Heart right ventricle (tissue), 16 donors: Measurements from ENCODE around the gene ZMIZ1. TPM values are rescaled to one million over a fixed set of nuclear protein-coding genes. Genes with fewer than 3 reads are reported as not detected.

Source experiments
- ATAC-seq, 8 donors: fragments of 200-7000 bp; cut with Tn5 transposase; one replicate each; pipeline ENCODE4 v1.9.1; 2020; ENCODE audit warnings: mild to moderate bottlenecking in 8 of 8, moderate library complexity in 8 of 8, moderate number of reproducible peaks in 1 of 8
- DNase-seq, 2 donors: peaks; one replicate each; pipeline ENCODE4 v3.0.0-alpha.2; 2020
- H3K27ac ChIP-seq, 10 donors: fragments of 200-600 bp; sonication (generic) in 2 of 10; one replicate each; pipeline versions ENCODE4 v1.5.0 to v1.8.0; 2020 to 2022; ENCODE audit warnings: mild to moderate bottlenecking in 3 of 10
- H3K27me3 ChIP-seq, 7 donors: fragments of 200-600 bp; one replicate each; pipeline ENCODE4 v1.8.0; 2021 to 2022; ENCODE audit warnings: mild to moderate bottlenecking in 2 of 7
- H3K36me3 ChIP-seq, 9 donors: fragments of 200-600 bp; sonication (generic) in 1 of 9; one replicate each; pipeline versions ENCODE4 v1.5.0 to v1.8.0; 2020 to 2022; ENCODE audit warnings: mild to moderate bottlenecking in 2 of 9
- H3K4me1 ChIP-seq, 9 donors: fragments of 200-600 bp; sonication (generic) in 1 of 9; one replicate each; pipeline versions ENCODE4 v1.5.0 to v1.8.0; 2020 to 2022; ENCODE audit warnings: mild to moderate bottlenecking in 4 of 9
- H3K4me3 ChIP-seq, 10 donors: fragments of 200-600 bp; sonication (generic) in 2 of 10; one replicate each; pipeline versions ENCODE4 v1.5.0 to v1.8.0; 2020 to 2022; ENCODE audit warnings: mild to moderate bottlenecking in 7 of 10, moderate library complexity in 2 of 10
- H3K9me3 ChIP-seq, 11 donors: fragments of 200-600 bp in 10 of 11; sonication (generic) in 2 of 11; one replicate each; pipeline versions ENCODE4 v1.5.0 to v1.8.0; 2013 to 2022; ENCODE audit warnings: mild to moderate bottlenecking in 2 of 11, control low read depth in 1 of 11, moderate library complexity in 1 of 11
- WGBS, 2 donors: extraction: QIAGEN DNeasy Blood & Tissue Kit; methylation state at CpG; one replicate each; pipeline ENCODE4 v1.1.7; 2013; ENCODE audit warnings: inconsistent platforms in 1 of 2; 5-methylcytosine and 5-hydroxymethylcytosine counted together
- intact Hi-C, 10 donors: fragments of 100-400 bp; cut with DNase I; formaldehyde crosslinking; loops; one replicate each; pipeline versions ENCODE4 v1.11.1 to v1.14.2; 2022
- polyA plus RNA-seq, 2 donors: library from polyadenylated mRNA; stranded (reverse); fragments of 200-250 nt; gene quantifications; one replicate each; pipeline ENCODE4 v1.2.3, GENCODE V29; 2013
- total RNA-seq, 10 donors: library from RNA; stranded (reverse); fragmentation: NEBNext Ultra II Directional in 3 of 10; extraction: Animal tissue kit (Norgen Biotek cat#: 25700) in 3 of 10; gene quantifications; one replicate each; pipeline versions ENCODE4 v1.2.1 to v1.2.4, GENCODE V29; 2021 to 2023
- TF ChIP-seq, protein P1 (sequence below), 9 donors: fragments of 200-600 bp; sonication (generic) in 2 of 9; IDR thresholded peaks; one replicate each; pipeline versions ENCODE4 v1.5.0 to v1.8.0; 2021 to 2022; ENCODE audit warnings: antibody characterized with exemption in 9 of 9, mild to moderate bottlenecking in 5 of 9, moderate library complexity in 1 of 9
- donor health status: Arrhythmogenic right ventricular cardiomyopathy.
- donor health status: ischemic (EF 13 %, LVEDD 7.1; RV severe dilation, severe dysfunction).
- donor health status: healthy with polysubstance abuse.
- donor health status: DM: no; HTN: yes; CAD: no.
- donor health status: DM: no; HTN: no; CAD: no.
- donor health status: ischemic (EF 25% LVEDD 6.9; RV normal size, moderate dysfunction).
- donor health status: ischemic (EF 25% LVEDD 5.7; RV mildly dilated, moderate dysfunction).
- donor health status: healthy.
- donor health status: DM: yes; HTN: yes; CAD: no.
- donor health status: Ischemic cardiomyopathy.
- donor health status: ischemic (EF 35%, LVEDD 5.7; RV mildly dilated, moderate dysfunction).
- donor health status: nonischemic (EF 11% LVEDD 7.7; RV severe dilation, severe dysfunction).
- donor health status: DM: yes; HTN: yes; CAD: no.
- donor health status: PGD.
- donor health status: ischemic (EF 29% LVEDD 5.4; RV normal size, mild dysfunction).
- donor health status: nonischemic (EF 23%, LVEDD 6.1; RV moderate dilation, normal function).

The ZMIZ1 gene
- total and polyA plus RNA-seq, 12 donors = 24.2 to 61.5 (median 49.8) TPM

DNA sequence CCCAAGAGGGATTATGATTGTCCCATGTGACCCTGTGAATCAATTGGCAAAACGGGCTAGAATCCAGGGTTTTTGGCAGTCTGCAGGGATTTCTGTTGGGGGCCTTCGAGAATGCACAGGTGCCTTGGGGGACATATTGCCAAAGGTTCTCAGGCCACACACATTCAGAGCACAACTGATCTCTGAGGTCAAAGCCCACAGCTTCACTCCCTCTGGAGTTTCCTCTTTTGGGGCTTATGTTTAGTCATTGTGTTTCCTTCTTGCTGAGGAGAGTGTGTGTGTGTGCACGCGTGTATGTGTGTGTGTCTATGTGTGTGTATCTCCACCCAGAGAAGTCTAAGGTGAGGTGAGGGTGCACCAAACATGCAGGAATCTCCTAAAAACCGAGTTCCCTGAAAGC is 287.3 kb downstream of the ZMIZ1 start:
- WGBS, 2 donors = 90 to 93% methylated on average over 5 of the region's 5 CpGs
- H3K4me3 ChIP-seq = no peak overlapping the region
- ATAC-seq (peak in 1 of 8 donors; percentile 30), DNase-seq (no peak)
- H3K27me3 ChIP-seq = no peaks in the 10 kb centered on the region
- peaks cover 0 to 65% (median 39%) of the 10 kb centered on the region in 9 donors for H3K36me3 ChIP-seq
- peaks cover 0 to 41% (median 0%) of the 10 kb centered on the region in 9 donors for H3K4me1 ChIP-seq
- H3K9me3 ChIP-seq = no peaks in the 10 kb centered on the region
- H3K27ac ChIP-seq = peak overlapping the region in 1 of 10 donors; percentile 27
- intact Hi-C loops = no loop called here
- TF ChIP-seq, protein P1, sequence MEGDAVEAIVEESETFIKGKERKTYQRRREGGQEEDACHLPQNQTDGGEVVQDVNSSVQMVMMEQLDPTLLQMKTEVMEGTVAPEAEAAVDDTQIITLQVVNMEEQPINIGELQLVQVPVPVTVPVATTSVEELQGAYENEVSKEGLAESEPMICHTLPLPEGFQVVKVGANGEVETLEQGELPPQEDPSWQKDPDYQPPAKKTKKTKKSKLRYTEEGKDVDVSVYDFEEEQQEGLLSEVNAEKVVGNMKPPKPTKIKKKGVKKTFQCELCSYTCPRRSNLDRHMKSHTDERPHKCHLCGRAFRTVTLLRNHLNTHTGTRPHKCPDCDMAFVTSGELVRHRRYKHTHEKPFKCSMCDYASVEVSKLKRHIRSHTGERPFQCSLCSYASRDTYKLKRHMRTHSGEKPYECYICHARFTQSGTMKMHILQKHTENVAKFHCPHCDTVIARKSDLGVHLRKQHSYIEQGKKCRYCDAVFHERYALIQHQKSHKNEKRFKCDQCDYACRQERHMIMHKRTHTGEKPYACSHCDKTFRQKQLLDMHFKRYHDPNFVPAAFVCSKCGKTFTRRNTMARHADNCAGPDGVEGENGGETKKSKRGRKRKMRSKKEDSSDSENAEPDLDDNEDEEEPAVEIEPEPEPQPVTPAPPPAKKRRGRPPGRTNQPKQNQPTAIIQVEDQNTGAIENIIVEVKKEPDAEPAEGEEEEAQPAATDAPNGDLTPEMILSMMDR (IDR thresholded peaks at IDR 0.05) = no peak

DNA sequence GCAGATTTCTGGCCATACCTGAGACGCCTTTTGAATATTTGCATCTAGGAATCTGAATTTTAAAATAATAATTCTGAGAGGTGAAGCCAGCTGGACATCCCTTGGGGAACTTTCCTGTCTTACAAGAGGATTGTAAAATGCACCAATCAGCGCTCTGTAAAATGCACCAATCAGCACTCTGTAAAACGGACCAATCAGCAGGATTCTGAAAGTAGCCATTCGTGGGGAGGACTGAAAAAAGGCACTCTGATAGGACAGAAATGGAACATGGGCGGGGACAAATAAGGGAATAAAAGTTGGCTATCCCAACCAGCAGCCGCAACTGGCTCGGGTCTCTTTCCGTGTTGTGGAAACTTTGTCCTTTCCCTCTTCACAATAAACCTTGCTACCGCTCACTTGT is 288.4 kb downstream of the ZMIZ1 start:
- peaks cover 0 to 33% (median 0%) of the 10 kb centered on the region in 9 donors for H3K4me1 ChIP-seq
- peaks cover 0 to 54% (median 29%) of the 10 kb centered on the region in 9 donors for H3K36me3 ChIP-seq
- TF ChIP-seq, protein P1 (IDR thresholded peaks at IDR 0.05) = no peak
- no peaks in the 10 kb centered on the region for H3K27me3 ChIP-seq
- no peak overlapping the region for H3K4me3 ChIP-seq
- DNase-seq (no peak), ATAC-seq (no peak)
- intact Hi-C loops = no loop called here
- no peak overlapping the region for H3K27ac ChIP-seq
- no peaks in the 10 kb centered on the region for H3K9me3 ChIP-seq
- 95 to 96% methylated on average over 9 of the region's 9 CpGs for WGBS, 2 donors

DNA sequence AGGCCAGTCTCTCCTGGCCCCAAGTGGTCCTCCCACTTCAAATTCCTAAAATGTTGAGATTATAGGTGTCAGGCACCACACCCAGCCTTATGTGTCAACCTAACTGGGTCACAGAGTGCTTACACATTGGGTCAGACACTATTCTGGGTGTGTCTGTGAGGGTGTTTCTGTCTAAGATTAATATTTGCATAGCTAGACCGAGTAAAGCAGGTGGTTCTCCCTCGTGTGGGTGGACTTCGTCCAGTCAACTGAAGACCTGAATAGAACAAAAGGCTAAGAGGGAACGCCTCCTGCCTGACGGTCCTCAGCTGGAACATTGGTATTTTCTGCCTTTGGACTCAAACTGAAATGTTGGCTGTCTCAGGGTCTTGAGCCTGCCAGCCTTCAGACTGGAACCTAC is 290.0 kb downstream of the ZMIZ1 start:
- TF ChIP-seq, protein P1 (IDR thresholded peaks at IDR 0.05) = no peak
- Histone ChIP-seq H3K9me3 (peaks cover 0 to 4% (median 0%) of the 10 kb centered on the region in 11 donors), H3K4me3 (no peak overlapping the region), H3K36me3 (peaks cover 0 to 38% (median 16%) of the 10 kb centered on the region in 9 donors), H3K27me3 (no peaks in the 10 kb centered on the region), H3K27ac (no peak overlapping the region), H3K4me1 (peaks cover 0 to 19% (median 0%) of the 10 kb centered on the region in 9 donors)
- WGBS, 2 donors = 76 to 84% methylated on average over 5 of the region's 5 CpGs
- intact Hi-C loops = no loop called here
- DNase-seq = no peak
- peak in 3 of 8 donors; percentile 6 to 48 (median 34) for ATAC-seq

DNA sequence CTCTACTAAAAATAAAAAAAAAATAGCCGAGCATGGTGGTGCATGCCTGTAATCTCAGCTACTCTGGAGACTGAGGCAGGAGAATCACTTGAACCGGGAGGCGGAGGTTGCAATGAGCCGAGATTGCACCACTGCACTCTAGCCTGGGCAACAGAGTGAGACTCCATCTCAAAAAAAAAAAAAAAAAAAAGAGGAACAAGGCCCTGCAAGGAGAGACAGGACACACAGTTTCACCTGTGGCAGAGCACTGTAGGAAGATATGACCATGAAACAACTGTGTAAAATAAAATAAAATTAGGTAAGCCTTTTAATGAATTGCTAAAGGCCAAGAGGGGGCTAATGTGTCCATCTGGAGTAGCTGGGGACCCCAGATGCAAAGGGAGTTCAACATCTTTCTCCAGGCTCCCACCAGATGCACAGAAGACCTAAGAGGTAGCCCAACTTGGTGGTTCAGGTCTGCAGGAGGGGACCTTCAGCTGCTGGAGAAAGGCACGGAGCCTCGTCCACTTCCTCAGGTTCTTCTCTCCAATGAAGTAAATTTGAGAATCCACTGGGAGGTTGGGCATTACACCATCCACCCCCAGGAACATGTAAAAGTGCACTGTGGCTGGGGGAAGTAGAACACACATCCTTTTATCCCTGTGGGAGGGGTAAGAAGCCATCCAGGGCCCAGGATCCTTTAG is 291.2 kb downstream of the ZMIZ1 start:
- Histone ChIP-seq H3K9me3 (peaks cover 0 to 4% (median 0%) of the 10 kb centered on the region in 11 donors), H3K27ac (no peak overlapping the region), H3K4me3 (no peak overlapping the region), H3K36me3 (peaks cover 0 to 26% (median 4%) of the 10 kb centered on the region in 9 donors), H3K27me3 (no peaks in the 10 kb centered on the region), H3K4me1 (peaks cover 0 to 15% (median 0%) of the 10 kb centered on the region in 9 donors)
- ATAC-seq = no peak
- WGBS, 2 donors = 92 to 96% methylated on average over 6 of the region's 6 CpGs
- intact Hi-C loops = no loop called here
- TF ChIP-seq, protein P1 (IDR thresholded peaks at IDR 0.05) = no peak
- no peak for DNase-seq
